Hematopoietic multipotent progenitor cell treated with erythropoietin and hydrocortisone succinate and interleukin-3 and kit ligand, for 15 days (in vitro differentiated cells): ENCODE results near the gene SRMS.

Experiments used
- DNase-seq: peaks from one replicate; pipeline ENCODE4 v3.0.0-alpha.2; 2015; ENCODE audit warnings: low spot score

SRMS gene

GRCh38 chr20:63553251-63553932 lies 5.8 kb upstream of the SRMS start:
- peak; percentile 67 for DNase-seq

GRCh38 chr20:63552481-63553249 lies 5.1 kb upstream of the SRMS start:
- DNase-seq, result no peak

DNA sequence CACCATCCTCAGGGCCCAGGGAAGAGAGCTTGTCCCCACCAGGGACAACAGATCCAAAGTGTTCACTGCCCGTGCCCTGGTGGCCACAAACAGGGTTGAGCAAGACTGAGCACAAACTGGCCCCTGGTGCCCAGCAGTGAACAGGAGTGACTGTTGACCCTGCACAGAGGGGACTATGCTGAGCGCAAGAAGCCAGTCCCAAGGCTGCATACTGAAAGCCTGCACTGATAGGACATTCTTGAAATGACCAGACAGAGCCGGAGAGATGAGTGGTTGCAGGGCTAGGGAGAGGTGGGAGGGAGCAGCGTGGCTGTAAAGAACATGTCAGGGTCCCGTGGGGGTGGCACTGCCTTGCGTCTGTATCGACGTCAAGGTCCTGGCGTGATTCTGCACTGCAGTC lies 3.5 kb upstream of the SRMS start:
- no peak for DNase-seq

DNA sequence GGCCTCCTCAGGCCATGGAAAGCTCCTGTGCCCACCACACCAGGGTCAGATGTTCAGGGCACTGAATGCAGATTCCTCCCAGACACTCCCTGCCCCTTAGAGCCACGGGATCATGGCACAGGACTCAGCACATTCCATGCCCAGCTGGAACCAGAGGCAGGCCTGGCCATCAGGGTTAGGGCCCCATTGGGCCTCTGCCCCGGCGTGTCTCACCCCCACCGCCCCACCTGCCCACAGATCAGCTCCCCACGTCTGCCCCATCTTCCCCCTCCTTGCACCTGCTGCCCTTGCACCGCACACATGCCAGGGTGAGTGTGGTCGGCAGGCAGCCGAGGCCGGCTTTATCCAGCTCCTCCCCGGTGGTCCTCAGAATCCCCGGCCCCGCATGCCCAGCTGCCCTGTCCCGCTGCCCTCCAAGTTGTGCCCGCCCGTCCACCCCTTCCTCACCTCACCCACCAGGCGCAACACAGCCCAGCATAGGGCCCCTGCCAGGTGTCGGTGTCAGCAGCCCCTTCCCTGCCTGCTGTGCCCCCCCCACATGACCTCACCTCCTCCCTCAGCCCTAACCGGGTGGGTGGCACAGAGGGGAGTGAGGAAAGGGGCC lies 2.2 kb upstream of the SRMS start:
- DNase-seq, result no peak

DNA sequence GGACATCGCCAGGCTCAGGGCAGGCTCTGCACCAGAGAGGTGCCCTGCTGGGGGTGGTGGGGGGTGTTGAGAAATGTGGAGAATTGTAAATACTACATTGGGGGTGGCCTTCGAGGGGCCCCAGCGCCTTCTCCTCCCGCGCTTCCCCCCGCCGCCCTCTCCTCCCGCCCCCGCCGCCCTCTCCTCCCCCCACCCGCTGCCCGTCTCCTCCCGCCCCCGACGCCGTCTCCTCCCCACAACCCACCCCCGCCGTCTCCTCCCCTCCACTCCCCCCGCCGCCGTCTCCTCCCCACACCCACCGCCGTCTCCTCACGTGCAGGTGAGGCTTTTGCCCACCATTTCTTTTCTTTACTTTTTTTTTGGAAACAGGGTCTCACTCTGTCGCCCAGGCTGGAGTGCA lies 1.5 kb upstream of the SRMS start:
- no peak for DNase-seq

- no peak for DNase-seq
Observed at GRCh38 chr20:63548542-63548941, 993 bp upstream of the SRMS start.

DNA sequence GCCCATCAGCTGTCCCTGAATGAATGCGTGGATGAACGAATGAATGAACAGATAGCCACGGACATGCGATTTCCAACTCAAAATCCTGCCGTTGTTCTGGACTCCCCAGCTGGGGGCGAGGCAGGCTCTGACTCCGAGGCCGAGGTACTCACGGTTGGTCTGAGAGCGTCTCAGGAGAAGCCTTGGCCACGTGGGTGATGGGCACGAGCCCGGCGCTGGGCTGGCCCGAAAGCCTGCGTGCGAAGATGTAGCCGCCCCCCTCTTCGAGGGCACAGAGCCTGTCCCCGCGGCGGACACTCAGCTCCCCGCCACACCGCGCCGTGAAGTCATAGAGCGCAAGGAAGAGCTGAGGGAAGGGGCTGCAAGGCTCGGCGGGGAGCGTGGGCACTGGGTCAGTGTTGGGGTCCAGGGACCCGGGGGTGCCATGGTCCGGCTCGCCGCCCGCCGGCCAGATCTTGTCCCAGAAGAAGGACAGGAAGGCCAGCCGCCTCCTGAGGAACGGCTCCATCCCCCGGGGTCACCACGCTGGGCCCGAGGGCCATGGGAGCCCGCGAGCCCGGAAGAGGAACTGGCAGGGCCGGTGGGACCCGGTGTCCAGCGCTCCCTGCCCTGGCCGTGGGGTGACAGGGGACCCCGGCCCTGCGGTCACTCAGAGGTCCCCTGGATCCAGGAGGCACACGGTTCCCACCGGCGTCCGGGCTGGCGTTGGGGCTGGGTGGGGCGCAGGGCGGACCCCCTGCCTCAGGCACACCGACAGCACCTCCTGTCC lies 409 bp downstream of the SRMS start:
- DNase-seq, result no peak

DNA sequence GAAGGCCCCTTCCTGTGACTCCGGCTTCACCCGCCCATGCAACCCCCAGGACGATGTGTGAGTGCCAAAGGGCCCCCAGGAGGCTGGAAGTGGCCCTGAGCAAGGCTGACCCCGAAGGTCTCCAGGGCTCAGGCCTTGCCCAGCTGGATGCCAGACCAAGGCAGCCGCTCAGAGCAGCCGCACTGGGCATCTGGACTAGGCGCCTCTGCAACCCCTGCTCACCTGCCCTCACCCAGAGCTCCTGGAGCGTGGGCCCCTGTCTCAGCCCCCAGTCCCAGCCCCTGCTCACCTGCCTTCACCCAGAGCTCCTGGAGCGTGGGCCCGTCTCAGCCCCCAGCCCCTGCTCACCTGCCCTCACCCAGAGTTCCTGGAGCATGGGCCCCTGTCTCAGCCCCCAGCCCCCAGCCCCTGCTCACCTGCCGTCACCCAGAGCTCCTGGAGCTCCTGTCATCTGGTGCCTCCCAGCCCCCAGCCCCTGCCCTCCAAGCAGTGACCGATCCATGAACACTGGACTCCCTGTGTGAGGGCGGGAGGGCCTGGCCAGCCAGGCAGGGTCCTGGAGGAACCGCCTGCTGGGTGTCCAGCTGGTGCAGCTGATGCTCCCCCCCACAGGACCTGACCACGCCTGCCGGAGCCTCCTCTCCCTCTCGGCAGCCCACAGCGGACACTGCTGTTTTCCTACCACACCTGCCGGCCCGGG lies 1.1 kb downstream of the SRMS start:
- no peak for DNase-seq

DNA sequence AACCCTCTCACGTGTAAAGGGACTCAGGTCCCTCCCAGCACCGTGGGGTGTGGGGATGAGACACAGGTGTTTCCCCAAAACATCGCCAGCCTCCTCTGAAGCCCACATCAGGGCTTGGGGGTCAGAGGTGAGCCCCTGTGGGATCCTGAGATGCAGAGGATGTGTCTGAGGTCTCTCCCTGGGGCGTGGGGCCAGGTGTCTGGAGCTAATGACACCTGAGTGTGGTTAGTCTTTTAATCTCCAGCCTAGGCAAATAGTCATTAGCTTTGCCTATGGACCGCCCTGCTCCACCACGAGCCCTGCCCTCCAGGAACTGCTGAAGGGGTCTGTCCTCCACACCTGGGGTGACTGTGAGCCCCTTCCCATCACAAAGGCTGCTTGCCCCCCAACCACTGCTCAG lies 1.7 kb downstream of the SRMS start:
- DNase-seq, result no peak

GRCh38 chr20:63544958-63545516 lies 2.5 kb downstream of the SRMS start:
- DNase-seq, result no peak

DNA sequence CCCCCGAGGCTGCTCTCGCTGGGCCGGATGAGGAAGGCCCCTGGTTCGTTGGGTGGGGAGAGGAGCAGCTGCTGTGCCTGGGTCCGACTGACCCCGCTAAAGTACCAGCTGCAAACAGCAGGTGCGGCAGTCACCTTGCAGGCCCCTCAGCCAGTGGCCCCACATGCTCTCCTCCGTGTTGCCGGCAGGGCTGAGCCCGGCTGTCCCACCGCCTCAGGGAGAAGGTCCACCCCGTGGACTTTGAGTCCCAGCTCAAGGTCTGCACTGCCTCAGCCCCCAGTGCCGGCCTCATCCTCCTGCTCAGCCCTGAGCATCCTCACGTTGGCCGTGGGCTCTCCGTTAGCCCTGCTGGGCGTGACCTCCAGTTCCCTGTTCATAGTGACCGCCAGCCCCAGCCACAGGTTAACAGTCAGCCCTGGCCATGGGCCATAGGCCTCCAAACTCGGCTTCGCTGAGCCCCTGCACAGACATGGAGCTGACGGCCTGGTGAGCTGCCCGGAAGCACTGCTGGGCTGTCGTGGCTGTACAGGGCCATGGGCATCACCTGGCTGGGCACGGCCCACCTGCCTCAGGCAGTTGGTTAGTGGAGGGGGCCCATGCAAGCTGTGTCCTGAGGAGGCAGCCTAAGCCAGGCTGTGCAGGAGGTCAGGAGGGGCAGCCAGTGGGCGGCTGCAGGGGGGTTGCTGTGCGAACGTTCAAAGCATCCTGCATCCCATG lies 3.1 kb downstream of the SRMS start:
- no peak for DNase-seq

GRCh38 chr20:63543733-63544132 lies 3.8 kb downstream of the SRMS start:
- no peak for DNase-seq

DNA sequence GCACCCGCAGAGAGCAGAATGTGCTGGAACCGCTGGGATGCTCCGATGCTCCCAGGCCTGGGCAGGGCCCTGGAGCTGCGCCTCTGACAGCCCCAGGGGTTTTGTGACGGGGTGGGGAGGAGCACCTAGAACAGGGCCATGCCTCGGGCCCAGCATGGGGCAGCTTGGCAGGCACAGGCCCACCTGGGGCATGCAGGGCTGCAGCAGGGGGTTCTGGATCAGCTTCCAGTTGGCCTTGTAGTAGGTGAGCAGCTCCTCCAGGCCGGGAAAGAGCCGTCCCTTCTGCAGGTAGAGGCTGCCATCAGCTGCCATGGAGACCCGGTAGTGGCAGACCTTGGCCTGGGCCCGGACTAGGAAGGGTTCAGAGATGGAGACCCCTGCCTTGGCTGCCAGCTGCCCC lies 4.4 kb downstream of the SRMS start:
- no peak for DNase-seq

- no peak for DNase-seq
Observed at GRCh38 chr20:63542696-63543095, 4.9 kb downstream of the SRMS start.

GRCh38 chr20:63542031-63542559 lies 5.5 kb downstream of the SRMS start:
- no peak for DNase-seq

DNA sequence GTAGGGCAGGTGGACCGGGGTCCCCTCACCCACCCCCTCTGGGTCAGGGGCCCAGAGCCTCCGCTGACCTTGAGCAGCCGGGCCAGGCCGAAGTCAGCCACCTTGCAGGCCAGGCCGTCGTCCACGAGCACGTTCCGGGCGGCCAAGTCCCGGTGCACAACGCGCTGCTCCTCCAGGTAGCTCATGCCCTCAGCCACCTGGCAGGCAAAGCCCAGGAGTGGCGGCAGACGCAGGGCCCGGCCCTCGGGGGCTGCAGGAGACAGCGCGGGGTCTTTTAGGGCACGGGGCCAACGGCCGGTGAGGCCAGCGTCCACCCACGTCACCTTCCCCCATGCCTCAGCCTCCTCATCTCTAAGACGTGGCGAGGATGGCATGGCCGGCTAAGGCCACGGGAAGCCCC lies 6.2 kb downstream of the SRMS start:
- no peak for DNase-seq

DNA sequence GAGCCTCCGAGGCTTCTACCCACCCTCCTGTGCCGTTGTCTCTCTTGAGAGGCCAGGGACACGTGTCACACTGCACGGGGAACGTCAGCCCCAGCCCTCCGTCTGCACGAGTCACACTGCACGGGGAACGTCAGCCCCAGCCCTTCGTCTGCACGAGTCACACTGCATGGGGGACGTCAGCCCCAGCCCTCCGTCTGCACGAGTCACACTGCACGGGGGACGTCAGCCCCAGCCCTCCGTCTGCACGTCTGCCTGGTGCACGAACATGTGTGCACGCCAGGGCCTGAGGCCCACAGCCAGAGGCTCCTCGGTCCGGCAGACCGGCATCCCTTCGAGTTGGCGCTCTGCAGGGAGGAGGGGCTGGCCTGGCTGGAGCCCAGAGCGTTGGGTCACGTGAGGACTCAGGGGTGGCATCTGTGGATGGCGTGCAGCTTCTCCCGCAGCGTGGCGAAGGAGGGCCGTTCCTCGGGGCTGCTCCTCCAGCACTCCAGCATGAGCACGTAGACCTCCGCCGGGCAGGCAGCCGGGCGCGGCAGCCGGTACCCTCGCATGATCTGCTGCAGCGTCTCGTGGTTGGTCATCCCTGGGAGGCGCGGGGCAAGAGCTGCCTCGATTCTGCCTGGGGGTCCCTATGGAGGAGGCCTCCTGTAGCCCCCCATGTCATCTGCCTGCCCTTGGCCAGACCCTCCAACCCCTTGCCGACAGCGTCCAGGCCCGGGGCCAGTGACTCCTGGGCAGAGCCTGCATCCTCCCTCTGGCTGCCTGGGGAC lies 6.9 kb downstream of the SRMS start:
- no peak for DNase-seq

DNA sequence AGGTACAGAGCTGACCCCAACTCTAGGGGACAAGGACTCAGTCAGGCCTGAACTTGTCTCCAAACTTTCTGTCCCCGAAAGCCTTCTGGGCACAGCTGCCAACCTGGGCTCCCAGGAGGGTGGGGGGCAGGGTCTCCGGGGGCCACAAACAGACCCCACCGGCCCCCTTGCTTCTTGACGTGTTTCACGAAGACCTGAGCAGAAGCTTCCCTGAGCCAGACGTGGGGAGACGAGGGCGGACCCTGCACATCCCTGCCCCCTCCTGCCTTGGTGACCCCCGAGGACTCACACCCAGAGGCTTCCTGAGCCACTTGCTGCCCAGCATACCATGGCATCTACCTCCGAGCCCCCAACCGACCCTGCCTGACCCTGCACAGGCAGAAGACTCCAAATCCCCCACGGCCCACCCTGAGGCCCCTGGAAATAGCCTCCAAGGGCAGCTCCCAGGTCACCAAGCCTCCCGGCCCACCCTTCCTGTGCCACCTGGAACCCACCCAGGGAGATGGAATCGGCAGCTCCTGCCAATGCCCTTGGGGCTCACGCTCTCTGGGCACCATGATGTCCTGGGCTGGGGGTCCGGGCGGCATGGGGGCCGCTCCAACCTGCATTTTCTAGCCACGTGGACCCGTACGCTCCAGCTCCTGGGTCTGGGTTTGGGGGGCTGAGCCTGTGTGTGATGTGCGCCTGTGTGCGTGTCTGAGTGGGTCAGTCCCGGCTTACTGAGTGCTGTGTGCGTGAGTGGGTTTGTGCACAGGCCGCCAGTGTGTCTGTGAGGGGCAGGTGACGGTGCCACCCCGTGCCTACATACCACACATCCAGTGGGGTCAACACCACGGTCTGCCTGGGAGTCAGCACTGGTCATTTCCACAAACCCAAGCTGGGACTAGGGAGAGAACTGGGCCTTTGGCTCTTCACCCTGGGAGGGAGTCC lies 7.8 kb downstream of the SRMS start:
- DNase-seq, result no peak

- no peak for DNase-seq
Observed at GRCh38 chr20:63539092-63539430, 8.5 kb downstream of the SRMS start.
